KOPT-K1 (cell line): ENCODE measurements around the gene ADORA1.

Source experiments
- H3K27ac ChIP-seq: fragments of 200-600 bp; sonication (generic); 2 replicates; pipeline ENCODE4 v1.5.1; 2016; ENCODE audit warnings: antibody characterized with exemption, mild to moderate bottlenecking, low read depth, low read length; ENCODE audit not compliant: poor library complexity, severe bottlenecking
- H3K36me3 ChIP-seq: fragments of 200-600 bp; sonication (generic); 2 replicates; pipeline ENCODE4 v1.5.1; 2017; ENCODE audit warnings: antibody characterized with exemption, mild to moderate bottlenecking, low read length, moderate library complexity; ENCODE audit not compliant: insufficient read depth
- H3K9me3 ChIP-seq: fragments of 200-600 bp; sonication (generic); 2 replicates; pipeline ENCODE4 v1.5.1; 2017; ENCODE audit warnings: antibody characterized with exemption, low read length, mild to moderate bottlenecking; ENCODE audit not compliant: insufficient read depth, poor library complexity, severe bottlenecking

ADORA1 gene

GRCh38 chr1:203152158-203153034 lies 24.9 kb downstream of the ADORA1 start:
- no peaks in the 10 kb centered on the region for H3K9me3 ChIP-seq
- no peak overlapping the region for H3K27ac ChIP-seq

GRCh38 chr1:203153051-203153988 lies 25.8 kb downstream of the ADORA1 start:
- Histone ChIP-seq H3K27ac (no peak overlapping the region), H3K9me3 (peaks cover 3% of the 10 kb centered on the region), H3K36me3 (no peaks in the 10 kb centered on the region)

More at GRCh38 chr1:203152158-203153034, 24.9 kb downstream of the ADORA1 start:
- no peaks in the 10 kb centered on the region for H3K36me3 ChIP-seq

GRCh38 chr1:203153989-203154821 lies 26.7 kb downstream of the ADORA1 start:
- Histone ChIP-seq H3K9me3 (peaks cover 12% of the 10 kb centered on the region), H3K36me3 (no peaks in the 10 kb centered on the region), H3K27ac (no peak overlapping the region)

- H3K36me3 ChIP-seq, result no peaks in the 10 kb centered on the region
- H3K27ac ChIP-seq, result no peak overlapping the region
- peaks cover 13% of the 10 kb centered on the region for H3K9me3 ChIP-seq
Observed at GRCh38 chr1:203156280-203156679, 28.8 kb downstream of the ADORA1 start.

- Histone ChIP-seq H3K9me3 (peaks cover 13% of the 10 kb centered on the region), H3K27ac (no peak overlapping the region), H3K36me3 (no peaks in the 10 kb centered on the region)
Observed at GRCh38 chr1:203158423-203158822, 30.9 kb downstream of the ADORA1 start.

GRCh38 chr1:203158960-203159665 lies 31.6 kb downstream of the ADORA1 start:
- Histone ChIP-seq H3K27ac (no peak overlapping the region), H3K36me3 (no peaks in the 10 kb centered on the region), H3K9me3 (peaks cover 13% of the 10 kb centered on the region)

GRCh38 chr1:203159844-203160243 lies 32.3 kb downstream of the ADORA1 start:
- Histone ChIP-seq H3K27ac (no peak overlapping the region), H3K9me3 (peaks cover 13% of the 10 kb centered on the region), H3K36me3 (no peaks in the 10 kb centered on the region)

- no peak overlapping the region for H3K27ac ChIP-seq
Observed at GRCh38 chr1:203161175-203161574, 33.6 kb downstream of the ADORA1 start.

GRCh38 chr1:203161703-203162102 lies 34.2 kb downstream of the ADORA1 start:
- H3K36me3 ChIP-seq, result no peaks in the 10 kb centered on the region
- H3K27ac ChIP-seq, result no peak overlapping the region
- H3K9me3 ChIP-seq, result peaks cover 13% of the 10 kb centered on the region

More at GRCh38 chr1:203161175-203161574, 33.6 kb downstream of the ADORA1 start:
- peaks cover 13% of the 10 kb centered on the region for H3K9me3 ChIP-seq
- no peaks in the 10 kb centered on the region for H3K36me3 ChIP-seq

- no peak overlapping the region for H3K27ac ChIP-seq
Observed at GRCh38 chr1:203162403-203162802, 34.9 kb downstream of the ADORA1 start.

GRCh38 chr1:203163891-203164635 lies 36.5 kb downstream of the ADORA1 start:
- no peak overlapping the region for H3K27ac ChIP-seq
- H3K9me3 ChIP-seq, result peaks cover 2% of the 10 kb centered on the region
- H3K36me3 ChIP-seq, result no peaks in the 10 kb centered on the region

More at GRCh38 chr1:203162403-203162802, 34.9 kb downstream of the ADORA1 start:
- peaks cover 13% of the 10 kb centered on the region for H3K9me3 ChIP-seq
- no peaks in the 10 kb centered on the region for H3K36me3 ChIP-seq

- Histone ChIP-seq H3K9me3 (no peaks in the 10 kb centered on the region), H3K36me3 (no peaks in the 10 kb centered on the region), H3K27ac (no peak overlapping the region)
Observed at GRCh38 chr1:203165101-203165799, 37.7 kb downstream of the ADORA1 start.

GRCh38 chr1:203165800-203166161 lies 38.3 kb downstream of the ADORA1 start:
- Histone ChIP-seq H3K9me3 (no peaks in the 10 kb centered on the region), H3K36me3 (no peaks in the 10 kb centered on the region), H3K27ac (no peak overlapping the region)
